Glutamatergic neuron (in vitro differentiated cells): ENCODE measurements around the gene PIGW. TPM values are rescaled to one million over a fixed set of nuclear protein-coding genes. Genes with fewer than 3 reads are reported as not detected.

ENCODE experiments used
- DNase-seq: peaks from one replicate; pipeline ENCODE4 v3.0.0; 2022
- H3K27ac Mint-ChIP-seq: one replicate; pipeline ENCODE4 v1.8.0; 2020; ENCODE audit warnings: mild to moderate bottlenecking, mixed read lengths, inconsistent platforms; ENCODE audit not compliant: unreplicated experiment
- H3K27me3 Mint-ChIP-seq: one replicate; pipeline ENCODE4 v1.8.0; 2020; ENCODE audit warnings: mild to moderate bottlenecking, moderate library complexity, mixed read lengths, inconsistent platforms; ENCODE audit not compliant: unreplicated experiment
- H3K36me3 Mint-ChIP-seq: one replicate; pipeline ENCODE4 v1.8.0; 2020; ENCODE audit warnings: mild to moderate bottlenecking, mixed read lengths, inconsistent platforms; ENCODE audit not compliant: unreplicated experiment
- H3K4me1 Mint-ChIP-seq: one replicate; pipeline ENCODE4 v1.8.0; 2020; ENCODE audit warnings: mild to moderate bottlenecking, low read depth, mixed read lengths, inconsistent platforms; ENCODE audit not compliant: unreplicated experiment
- H3K4me3 Mint-ChIP-seq: one replicate; pipeline ENCODE4 v1.8.0; 2020; ENCODE audit warnings: mild to moderate bottlenecking, mixed read lengths, inconsistent platforms; ENCODE audit not compliant: unreplicated experiment
- H3K9me3 Mint-ChIP-seq: one replicate; pipeline ENCODE4 v1.8.0; 2020; ENCODE audit warnings: mild to moderate bottlenecking, moderate library complexity, mixed read lengths, inconsistent platforms; ENCODE audit not compliant: unreplicated experiment
- CTCF ChIP-seq: fragments of 200-600 bp; sonication (generic); IDR thresholded peaks from one replicate; pipeline ENCODE4 v1.5.0; 2021; ENCODE audit not compliant: partially characterized antibody, unreplicated experiment
- total RNA-seq: library from RNA; stranded (reverse); fragmentation: NEBNext Ultra II Directional; extraction: Animal tissue kit (Norgen Biotek cat#: 25700); gene quantifications from one replicate; pipeline ENCODE4 v1.2.1, GENCODE V29; 2021; ENCODE audit not compliant: unreplicated experiment

The PIGW gene
- total RNA-seq, 1 donor from 2014 or later: 10.6 TPM

- H3K4me3 Mint-ChIP-seq: peak overlapping the region; percentile 19
- no peak for TF ChIP-seq CTCF
- no peak overlapping the region for H3K27ac Mint-ChIP-seq
These were observed 40.8 kb upstream of the PIGW start for GRCh38 chr17:36493956-36494355.

GRCh38 chr17:36494674-36495073 lies 40.1 kb upstream of the PIGW start:
- no peak for TF ChIP-seq CTCF
- Mint-ChIP-seq H3K4me3 (no peak overlapping the region), H3K27me3 (no peaks in the 10 kb centered on the region), H3K4me1 (peaks cover 26% of the 10 kb centered on the region), H3K27ac (no peak overlapping the region), H3K9me3 (peaks cover 4% of the 10 kb centered on the region), H3K36me3 (peaks cover 5% of the 10 kb centered on the region)
- no peak for DNase-seq

More at GRCh38 chr17:36493956-36494355, 40.8 kb upstream of the PIGW start:
- Mint-ChIP-seq H3K27me3 (no peaks in the 10 kb centered on the region), H3K36me3 (peaks cover 10% of the 10 kb centered on the region), H3K4me1 (peaks cover 26% of the 10 kb centered on the region), H3K9me3 (peaks cover 4% of the 10 kb centered on the region)
- no peak for DNase-seq

GRCh38 chr17:36495076-36495578 lies 39.7 kb upstream of the PIGW start:
- no peak overlapping the region for H3K4me3 Mint-ChIP-seq
- H3K36me3 Mint-ChIP-seq: peaks cover 5% of the 10 kb centered on the region
- no peaks in the 10 kb centered on the region for H3K27me3 Mint-ChIP-seq
- TF ChIP-seq CTCF: no peak
- no peak for DNase-seq
- H3K27ac Mint-ChIP-seq: no peak overlapping the region
- H3K4me1 Mint-ChIP-seq: peaks cover 26% of the 10 kb centered on the region
- H3K9me3 Mint-ChIP-seq: peaks cover 4% of the 10 kb centered on the region

- H3K27ac Mint-ChIP-seq: peak overlapping the region; percentile 66
- TF ChIP-seq CTCF: no peak
- peaks cover 7% of the 10 kb centered on the region for H3K9me3 Mint-ChIP-seq
- H3K4me1 Mint-ChIP-seq: peaks cover 26% of the 10 kb centered on the region
- no peak for DNase-seq
- H3K27me3 Mint-ChIP-seq: no peaks in the 10 kb centered on the region
- H3K4me3 Mint-ChIP-seq: no peak overlapping the region
- H3K36me3 Mint-ChIP-seq: peaks cover 5% of the 10 kb centered on the region
These were observed 38.6 kb upstream of the PIGW start for GRCh38 chr17:36496018-36496789.

- Mint-ChIP-seq H3K9me3 (peaks cover 5% of the 10 kb centered on the region), H3K36me3 (peaks cover 11% of the 10 kb centered on the region), H3K27ac (peak overlapping the region; percentile 43), H3K27me3 (no peaks in the 10 kb centered on the region), H3K4me3 (peak overlapping the region; percentile 46), H3K4me1 (peaks cover 26% of the 10 kb centered on the region)
- TF ChIP-seq CTCF: no peak
- DNase-seq: peak; percentile 50
These were observed 36.6 kb upstream of the PIGW start for GRCh38 chr17:36498155-36498554.
